SK-N-SH treated with all-trans-retinoic acid at 6 μM for 48 hours (cell line): ENCODE measurements around the gene HMX1.

Experiments
- ATAC-seq: fragments of 200-7000 bp; cut with Tn5 transposase; 3 replicates; pipeline ENCODE4 v1.9.1; 2020; ENCODE audit warnings: mild to moderate bottlenecking, moderate library complexity
- ARNTL ChIP-seq: fragments of 450-650 bp; formaldehyde crosslinking; IDR thresholded peaks from 2 replicates; pipeline ENCODE4 v1.5.0; 2020; ENCODE audit warnings: low read depth, mild to moderate bottlenecking, moderate library complexity, borderline replicate concordance
- BACH2 ChIP-seq: fragments of 250-450 bp; sonication (Bioruptor Pico); IDR thresholded peaks from 2 replicates; pipeline ENCODE4 v1.9.0; 2021; ENCODE audit warnings: mild to moderate bottlenecking, borderline replicate concordance
- CSDC2 ChIP-seq: fragments of 250-450 bp; sonication (Bioruptor Pico); IDR thresholded peaks from 2 replicates; pipeline ENCODE4 v1.5.0; 2020; ENCODE audit warnings: mild to moderate bottlenecking, moderate library complexity
- ESRRG ChIP-seq: fragments of 250-450 bp; sonication (Bioruptor Pico); IDR thresholded peaks from 2 replicates; pipeline ENCODE4 v1.6.1; 2021; ENCODE audit warnings: mild to moderate bottlenecking
- GLIS3 ChIP-seq: fragments of 250-450 bp; sonication (Bioruptor Pico); IDR thresholded peaks from 2 replicates; pipeline ENCODE4 v1.5.0; 2020; ENCODE audit warnings: mild to moderate bottlenecking, moderate library complexity
- ISL1 ChIP-seq: fragments of 250-450 bp; sonication (Bioruptor Pico); IDR thresholded peaks from 2 replicates; pipeline ENCODE4 v2.1.2; 2022; ENCODE audit warnings: mild to moderate bottlenecking, moderate library complexity
- OSR1 ChIP-seq: fragments of 250-450 bp; sonication (Bioruptor Pico); IDR thresholded peaks from 2 replicates; pipeline ENCODE4 v1.8.0; 2022; ENCODE audit warnings: moderate library complexity, mild to moderate bottlenecking, inconsistent platforms
- PPARA ChIP-seq: fragments of 250-450 bp; sonication (Bioruptor Pico); IDR thresholded peaks from 2 replicates; pipeline ENCODE4 v1.5.0; 2020; ENCODE audit warnings: mild to moderate bottlenecking, borderline replicate concordance
- RARB ChIP-seq: fragments of 250-450 bp; sonication (Bioruptor Pico); IDR thresholded peaks from 2 replicates; pipeline ENCODE4 v1.8.0; 2021; ENCODE audit warnings: mild to moderate bottlenecking, moderate library complexity
- SNAI2 ChIP-seq: fragments of 250-450 bp; sonication (Bioruptor Pico); IDR thresholded peaks from 2 replicates; pipeline ENCODE4 v1.5.0; 2020; ENCODE audit warnings: mild to moderate bottlenecking, moderate library complexity
- TCF4 ChIP-seq: fragments of 250-450 bp; sonication (Bioruptor Pico); IDR thresholded peaks from 2 replicates; pipeline ENCODE4 v1.8.0; 2021; ENCODE audit warnings: mild to moderate bottlenecking, moderate library complexity, borderline replicate concordance
- TOX ChIP-seq: fragments of 250-450 bp; sonication (Bioruptor Pico); IDR thresholded peaks from 2 replicates; pipeline ENCODE4 v1.8.0; 2021; ENCODE audit warnings: mild to moderate bottlenecking, moderate library complexity, borderline replicate concordance
- TSHZ2 ChIP-seq: fragments of 250-450 bp; sonication (Bioruptor Pico); IDR thresholded peaks from 2 replicates; pipeline ENCODE4 v1.5.0; 2020; ENCODE audit warnings: mild to moderate bottlenecking, moderate library complexity
- ZC3H10 ChIP-seq: fragments of 250-450 bp; sonication (Bioruptor Pico); IDR thresholded peaks from 2 replicates; pipeline ENCODE4 v1.5.1; 2021; ENCODE audit warnings: mild to moderate bottlenecking, moderate library complexity
- ZFP3 ChIP-seq: fragments of 250-450 bp; sonication (Bioruptor Pico); IDR thresholded peaks from 2 replicates; pipeline ENCODE4 v1.5.0; 2020; ENCODE audit warnings: mild to moderate bottlenecking, moderate library complexity
- ZFP30 ChIP-seq: fragments of 450-650 bp; formaldehyde crosslinking; IDR thresholded peaks from 2 replicates; pipeline ENCODE4 v1.5.0; 2022; ENCODE audit warnings: mild to moderate bottlenecking, moderate library complexity
- ZNF565 ChIP-seq: fragments of 450-650 bp; formaldehyde crosslinking; conservative IDR thresholded peaks from 2 replicates; pipeline ENCODE4 v1.5.0; 2020; ENCODE audit warnings: low read depth, mild to moderate bottlenecking, moderate library complexity
- ZNF70 ChIP-seq: fragments of 450-650 bp; formaldehyde crosslinking; IDR thresholded peaks from 2 replicates; pipeline ENCODE4 v1.5.0; 2020; ENCODE audit warnings: mild to moderate bottlenecking, moderate library complexity
- ZNF8 ChIP-seq: fragments of 450-650 bp; formaldehyde crosslinking; IDR thresholded peaks from 2 replicates; pipeline ENCODE4 v1.5.0; 2020; ENCODE audit warnings: mild to moderate bottlenecking, moderate library complexity
- TF ChIP-seq, protein P1 (sequence below): fragments of 250-450 bp; sonication (Bioruptor Pico); IDR thresholded peaks from 2 replicates; pipeline ENCODE4 v1.5.1; 2020; ENCODE audit warnings: low read depth, mild to moderate bottlenecking, moderate library complexity
- TF ChIP-seq, protein P2 (sequence below): fragments of 250-450 bp; sonication (Bioruptor Pico); IDR thresholded peaks from 2 replicates; pipeline ENCODE4 v1.5.1; 2021; ENCODE audit warnings: mild to moderate bottlenecking, moderate library complexity
- TF ChIP-seq, protein P3 (sequence below): fragments of 250-450 bp; sonication (Bioruptor Pico); IDR thresholded peaks from 2 replicates; pipeline ENCODE4 v1.8.0; 2021; ENCODE audit warnings: low read depth, mild to moderate bottlenecking, moderate library complexity, borderline replicate concordance

HMX1 gene

GRCh38 chr4:8838296-8838960, 33.2 kb downstream of the HMX1 start:
- TF ChIP-seq RARB (CRISPR knock-in tag): no peak
- TF ChIP-seq ARNTL: no peak
- TF ChIP-seq ZNF565 (CRISPR knock-in tag): no peak
- TF ChIP-seq ZNF8 (CRISPR knock-in tag): no peak
- TF ChIP-seq ZC3H10 (CRISPR knock-in tag): no peak
- no peak for TF ChIP-seq OSR1 (CRISPR knock-in tag)
- TF ChIP-seq ZNF70 (CRISPR knock-in tag): no peak
- TF ChIP-seq CSDC2 (CRISPR knock-in tag): no peak
- TF ChIP-seq, protein P1, sequence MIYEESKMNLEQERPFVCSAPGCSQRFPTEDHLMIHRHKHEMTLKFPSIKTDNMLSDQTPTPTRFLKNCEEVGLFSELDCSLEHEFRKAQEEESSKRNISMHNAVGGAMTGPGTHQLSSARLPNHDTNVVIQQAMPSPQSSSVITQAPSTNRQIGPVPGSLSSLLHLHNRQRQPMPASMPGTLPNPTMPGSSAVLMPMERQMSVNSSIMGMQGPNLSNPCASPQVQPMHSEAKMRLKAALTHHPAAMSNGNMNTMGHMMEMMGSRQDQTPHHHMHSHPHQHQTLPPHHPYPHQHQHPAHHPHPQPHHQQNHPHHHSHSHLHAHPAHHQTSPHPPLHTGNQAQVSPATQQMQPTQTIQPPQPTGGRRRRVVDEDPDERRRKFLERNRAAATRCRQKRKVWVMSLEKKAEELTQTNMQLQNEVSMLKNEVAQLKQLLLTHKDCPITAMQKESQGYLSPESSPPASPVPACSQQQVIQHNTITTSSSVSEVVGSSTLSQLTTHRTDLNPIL (CRISPR knock-in tag): no peak
- TF ChIP-seq ISL1: no peak
- TF ChIP-seq ZFP30 (CRISPR knock-in tag): no peak
- no peak for TF ChIP-seq PPARA (CRISPR knock-in tag)
- ATAC-seq: no peak

GRCh38 chr4:8837181-8837841, 34.3 kb downstream of the HMX1 start:
- no peak for ATAC-seq
- TF ChIP-seq TSHZ2: no peak
- no peak for TF ChIP-seq PPARA (CRISPR knock-in tag)
- no peak for TF ChIP-seq RARB (CRISPR knock-in tag)
- TF ChIP-seq ZNF70 (CRISPR knock-in tag): no peak
- TF ChIP-seq GLIS3 (CRISPR knock-in tag): no peak
- TF ChIP-seq, protein P2, sequence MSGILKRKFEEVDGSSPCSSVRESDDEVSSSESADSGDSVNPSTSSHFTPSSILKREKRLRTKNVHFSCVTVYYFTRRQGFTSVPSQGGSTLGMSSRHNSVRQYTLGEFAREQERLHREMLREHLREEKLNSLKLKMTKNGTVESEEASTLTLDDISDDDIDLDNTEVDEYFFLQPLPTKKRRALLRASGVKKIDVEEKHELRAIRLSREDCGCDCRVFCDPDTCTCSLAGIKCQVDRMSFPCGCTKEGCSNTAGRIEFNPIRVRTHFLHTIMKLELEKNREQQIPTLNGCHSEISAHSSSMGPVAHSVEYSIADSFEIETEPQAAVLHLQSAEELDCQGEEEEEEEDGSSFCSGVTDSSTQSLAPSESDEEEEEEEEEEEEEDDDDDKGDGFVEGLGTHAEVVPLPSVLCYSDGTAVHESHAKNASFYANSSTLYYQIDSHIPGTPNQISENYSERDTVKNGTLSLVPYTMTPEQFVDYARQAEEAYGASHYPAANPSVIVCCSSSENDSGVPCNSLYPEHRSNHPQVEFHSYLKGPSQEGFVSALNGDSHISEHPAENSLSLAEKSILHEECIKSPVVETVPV (CRISPR knock-in tag): no peak
- no peak for TF ChIP-seq ARNTL
- TF ChIP-seq OSR1 (CRISPR knock-in tag): no peak

DNA sequence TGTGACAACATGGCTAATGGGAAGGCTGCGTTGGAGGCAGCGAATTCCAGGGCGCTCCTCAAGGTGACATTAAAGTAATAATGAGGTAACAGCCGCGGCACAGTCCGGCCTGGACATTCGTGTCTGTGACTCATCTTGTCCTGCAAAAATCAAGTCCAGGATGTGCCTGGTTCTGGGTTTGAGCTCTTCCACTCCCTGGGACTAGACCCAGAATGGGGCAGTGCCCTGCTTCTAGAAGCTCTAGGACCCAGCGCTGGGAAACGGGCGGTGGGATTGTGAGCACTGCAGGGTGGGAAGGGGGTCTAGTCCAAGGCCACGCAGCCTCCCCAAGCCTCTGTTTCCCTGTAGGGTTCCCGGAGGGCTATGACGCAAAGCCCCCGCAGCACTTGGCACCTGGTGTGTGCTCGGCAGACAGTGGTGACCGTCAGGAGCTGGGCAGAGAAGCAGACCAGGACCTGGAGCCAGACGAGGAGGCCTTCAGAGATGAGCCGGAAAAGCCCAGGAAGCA, 34.9 kb downstream of the HMX1 start:
- ATAC-seq: no peak
- TF ChIP-seq, protein P3, sequence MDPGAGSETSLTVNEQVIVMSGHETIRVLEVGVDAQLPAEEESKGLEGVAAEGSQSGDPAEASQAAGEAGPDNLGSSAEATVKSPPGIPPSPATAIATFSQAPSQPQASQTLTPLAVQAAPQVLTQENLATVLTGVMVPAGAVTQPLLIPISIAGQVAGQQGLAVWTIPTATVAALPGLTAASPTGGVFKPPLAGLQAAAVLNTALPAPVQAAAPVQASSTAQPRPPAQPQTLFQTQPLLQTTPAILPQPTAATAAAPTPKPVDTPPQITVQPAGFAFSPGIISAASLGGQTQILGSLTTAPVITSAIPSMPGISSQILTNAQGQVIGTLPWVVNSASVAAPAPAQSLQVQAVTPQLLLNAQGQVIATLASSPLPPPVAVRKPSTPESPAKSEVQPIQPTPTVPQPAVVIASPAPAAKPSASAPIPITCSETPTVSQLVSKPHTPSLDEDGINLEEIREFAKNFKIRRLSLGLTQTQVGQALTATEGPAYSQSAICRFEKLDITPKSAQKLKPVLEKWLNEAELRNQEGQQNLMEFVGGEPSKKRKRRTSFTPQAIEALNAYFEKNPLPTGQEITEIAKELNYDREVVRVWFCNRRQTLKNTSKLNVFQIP (CRISPR knock-in tag): no peak
- TF ChIP-seq BACH2 (no peak), ZNF565 (CRISPR knock-in tag) (no peak), OSR1 (CRISPR knock-in tag) (no peak), TCF4 (CRISPR knock-in tag) (no peak), PPARA (CRISPR knock-in tag) (no peak), ZFP30 (CRISPR knock-in tag) (no peak), CSDC2 (CRISPR knock-in tag) (no peak), SNAI2 (no peak), ESRRG (no peak), TSHZ2 (no peak), TOX (CRISPR knock-in tag) (no peak), GLIS3 (CRISPR knock-in tag) (no peak), ZFP3 (CRISPR knock-in tag) (no peak), RARB (CRISPR knock-in tag) (no peak)
- TF ChIP-seq, protein P1 (CRISPR knock-in tag): no peak
- TF ChIP-seq, protein P2 (CRISPR knock-in tag): no peak
